Naive B cell (primary cell): Measurements from ENCODE around the gene IKZF3. TPM values are rescaled to one million over a fixed set of nuclear protein-coding genes. Genes with fewer than 3 reads are reported as not detected.
A peak's percentile ranks its signal among the peaks of the same experiment; 100 is the strongest.
"Not testable (repeated sequence)": the region's sequence is repeated elsewhere in the genome, so short reads cannot be mapped to it uniquely, and the experiment has no call there.

Experiments used
- ATAC-seq, 2 donors: fragments of 150-1000 bp; cut with Tn5 transposase; 2 replicates each; pipeline ENCODE4 v1.10.0; 2021; ENCODE audit warnings: low read depth in 2 of 2, mild to moderate bottlenecking in 2 of 2, moderate library complexity in 2 of 2
- DNase-seq: peaks from one replicate; pipeline ENCODE4 v3.0.0; 2022
- H3K27ac Mint-ChIP-seq, 6 donors: one replicate each; pipeline ENCODE4 v1.8.0; 2020 to 2022; ENCODE audit warnings: mild to moderate bottlenecking in 6 of 6, mixed read lengths in 6 of 6, moderate library complexity in 5 of 6, inconsistent platforms in 2 of 6
- H3K27me3 Mint-ChIP-seq, 3 donors: one replicate each; pipeline ENCODE4 v1.8.0; 2021 to 2022; ENCODE audit warnings: mixed read lengths in 3 of 3, mild to moderate bottlenecking in 1 of 3
- H3K36me3 Mint-ChIP-seq, 2 donors: one replicate each; pipeline ENCODE4 v1.8.0; 2020 to 2022; ENCODE audit warnings: mixed read lengths in 2 of 2, inconsistent platforms in 1 of 2, mild to moderate bottlenecking in 1 of 2
- H3K4me1 Mint-ChIP-seq, 3 donors: one replicate each; pipeline ENCODE4 v1.8.0; 2020 to 2022; ENCODE audit warnings: mixed read lengths in 3 of 3, inconsistent platforms in 1 of 3, mild to moderate bottlenecking in 1 of 3, moderate library complexity in 1 of 3
- H3K4me3 Mint-ChIP-seq, 8 donors: one replicate each; pipeline ENCODE4 v1.8.0; 2020 to 2022; ENCODE audit warnings: mild to moderate bottlenecking in 8 of 8, mixed read lengths in 8 of 8, moderate library complexity in 8 of 8, inconsistent platforms in 2 of 8
- H3K9me3 Mint-ChIP-seq, 7 donors: one replicate each; pipeline ENCODE4 v1.8.0; 2020 to 2022; ENCODE audit warnings: mixed read lengths in 7 of 7, mild to moderate bottlenecking in 5 of 7, inconsistent platforms in 2 of 7, moderate library complexity in 1 of 7
- polyA plus RNA-seq, 6 donors: library from polyadenylated mRNA; unstranded; fragments of 300-500 nt; fragmentation: Illumina TruSeq; gene quantifications; one replicate each; pipeline ENCODE4 v1.2.3, GENCODE V29; 2021; ENCODE audit warnings: low read depth in 6 of 6

IKZF3 gene
- polyA plus RNA-seq, 6 donors from 2014 or later, result 0.75 to 127 (median 39.8) TPM

DNA sequence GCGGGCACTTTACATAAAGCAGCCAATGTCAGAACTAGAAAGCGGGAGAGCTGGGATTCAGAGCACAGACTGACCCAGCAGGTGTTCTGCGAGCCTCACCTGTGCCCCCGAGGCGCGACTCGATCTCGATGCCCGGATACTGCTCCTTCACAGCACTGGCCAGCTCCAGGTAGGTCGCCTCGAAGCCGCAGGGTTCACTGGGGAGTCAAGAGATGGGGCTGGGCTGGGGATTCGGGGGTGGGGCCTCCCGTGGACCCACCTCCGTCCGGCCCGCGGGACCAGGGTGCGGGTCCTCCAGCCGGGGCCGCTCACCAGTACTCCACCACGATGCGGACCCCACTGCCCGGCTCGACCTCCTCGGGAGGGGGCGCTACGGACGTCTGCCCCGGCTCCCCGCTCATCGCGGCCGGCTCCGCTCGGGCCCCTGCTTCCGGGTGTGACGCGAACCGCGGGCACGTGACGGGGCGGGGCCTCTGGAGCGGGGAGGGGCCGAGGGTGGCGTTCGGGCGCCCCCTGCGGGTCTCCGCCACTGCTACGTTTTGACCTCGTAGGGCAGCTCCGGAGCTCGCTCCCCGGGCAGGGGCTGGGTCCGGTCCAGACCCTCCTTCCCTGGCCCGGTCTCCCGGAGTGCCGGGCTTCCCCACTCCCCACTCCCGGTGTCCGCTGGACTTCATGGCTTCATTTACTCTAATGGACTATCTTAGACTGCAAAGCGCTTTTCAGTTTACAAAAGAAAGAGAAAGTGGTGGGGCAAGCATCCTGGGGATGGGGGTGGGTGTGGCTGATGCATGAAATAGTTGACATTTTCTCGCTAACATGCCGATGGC, 133.8 kb downstream of the IKZF3 start, which contains the start of gene MIEN1:
MIEN1 (minus strand) TSS at position 438 of the 827 bp plus-strand sequence; CDS start at position 401, 37 bp downstream.
- Mint-ChIP-seq H3K4me1 (peaks cover 28 to 45% (median 37%) of the 10 kb centered on the region in 3 donors), H3K36me3 (peaks cover 0 to 5% of the 10 kb centered on the region in 2 donors), H3K27ac (peak within 1 kb of the TSS; percentile 90 to 97 (median 94)), H3K27me3 (no peaks in the 10 kb centered on the region), H3K4me3 (peak within 1 kb of the TSS; percentile 85 to 97 (median 92)), H3K9me3 (peaks cover 0 to 2% (median 0%) of the 10 kb centered on the region in 7 donors)
- DNase-seq (peak; percentile 96), ATAC-seq (peak; percentile 93 to 94)

GRCh38 chr17:39729280-39729851, 134.7 kb downstream of the IKZF3 start:
- Mint-ChIP-seq H3K36me3 (peaks cover 0 to 5% of the 10 kb centered on the region in 2 donors), H3K9me3 (peaks cover 0 to 2% (median 0%) of the 10 kb centered on the region in 7 donors), H3K27ac (peak overlapping the region; percentile 84 to 97 (median 92)), H3K4me3 (peak overlapping the region; percentile 85 to 97 (median 92)), H3K27me3 (no peaks in the 10 kb centered on the region), H3K4me1 (peaks cover 28 to 45% (median 37%) of the 10 kb centered on the region in 3 donors)
- ATAC-seq (no peak), DNase-seq (no peak)

- DNase-seq (no peak), ATAC-seq (no peak)
- Mint-ChIP-seq H3K27me3 (no peaks in the 10 kb centered on the region), H3K27ac (no peak overlapping the region), H3K4me1 (peaks cover 28 to 45% (median 37%) of the 10 kb centered on the region in 3 donors), H3K36me3 (peaks cover 0 to 5% of the 10 kb centered on the region in 2 donors), H3K4me3 (peak overlapping the region in 1 of 8 donors; percentile 15), H3K9me3 (peaks cover 0 to 2% (median 0%) of the 10 kb centered on the region in 7 donors)
Measured at GRCh38 chr17:39727556-39727955, 136.6 kb downstream of the IKZF3 start.

DNA sequence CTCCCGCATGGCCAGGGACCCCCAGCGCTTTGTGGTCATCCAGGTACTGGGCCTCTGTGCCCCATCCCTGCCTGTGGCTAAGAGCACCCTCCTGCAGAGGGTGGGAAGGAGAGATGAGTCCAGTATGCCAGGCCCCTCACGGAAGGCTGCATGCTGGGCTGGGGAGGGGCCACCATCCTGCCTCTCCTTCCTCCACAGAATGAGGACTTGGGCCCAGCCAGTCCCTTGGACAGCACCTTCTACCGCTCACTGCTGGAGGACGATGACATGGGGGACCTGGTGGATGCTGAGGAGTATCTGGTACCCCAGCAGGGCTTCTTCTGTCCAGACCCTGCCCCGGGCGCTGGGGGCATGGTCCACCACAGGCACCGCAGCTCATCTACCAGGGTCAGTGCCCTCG, 137.5 kb downstream of the IKZF3 start:
- ATAC-seq (no peak), DNase-seq (no peak)
- Mint-ChIP-seq H3K4me3 (no peak overlapping the region), H3K4me1 (peaks cover 28 to 45% (median 37%) of the 10 kb centered on the region in 3 donors), H3K36me3 (peaks cover 0 to 5% of the 10 kb centered on the region in 2 donors), H3K27me3 (no peaks in the 10 kb centered on the region), H3K9me3 (peaks cover 0 to 2% (median 0%) of the 10 kb centered on the region in 7 donors), H3K27ac (peak overlapping the region in 2 of 6 donors; percentile 23 to 28)

GRCh38 chr17:39725923-39726322, 138.2 kb downstream of the IKZF3 start:
- H3K4me1 Mint-ChIP-seq, result peaks cover 28 to 40% (median 37%) of the 10 kb centered on the region in 3 donors
- peak overlapping the region in 3 of 6 donors; percentile 2 to 66 (median 27) for H3K27ac Mint-ChIP-seq
- ATAC-seq, H3K27me3 Mint-ChIP-seq, DNase-seq, H3K36me3 Mint-ChIP-seq, H3K9me3 Mint-ChIP-seq: not testable (repeated sequence)
- peak overlapping the region in 2 of 8 donors; percentile 16 to 34 for H3K4me3 Mint-ChIP-seq

DNA sequence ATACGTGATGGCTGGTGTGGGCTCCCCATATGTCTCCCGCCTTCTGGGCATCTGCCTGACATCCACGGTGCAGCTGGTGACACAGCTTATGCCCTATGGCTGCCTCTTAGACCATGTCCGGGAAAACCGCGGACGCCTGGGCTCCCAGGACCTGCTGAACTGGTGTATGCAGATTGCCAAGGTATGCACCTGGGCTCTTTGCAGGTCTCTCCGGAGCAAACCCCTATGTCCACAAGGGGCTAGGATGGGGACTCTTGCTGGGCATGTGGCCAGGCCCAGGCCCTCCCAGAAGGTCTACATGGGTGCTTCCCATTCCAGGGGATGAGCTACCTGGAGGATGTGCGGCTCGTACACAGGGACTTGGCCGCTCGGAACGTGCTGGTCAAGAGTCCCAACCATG, 139.4 kb downstream of the IKZF3 start:
- no peaks in the 10 kb centered on the region for H3K9me3 Mint-ChIP-seq
- no peak overlapping the region for H3K27ac Mint-ChIP-seq
- H3K27me3 Mint-ChIP-seq, result no peaks in the 10 kb centered on the region
- H3K4me1 Mint-ChIP-seq, result peaks cover 29 to 39% (median 37%) of the 10 kb centered on the region in 3 donors
- H3K4me3 Mint-ChIP-seq, result no peak overlapping the region
- no peak for DNase-seq
- no peak for ATAC-seq
- H3K36me3 Mint-ChIP-seq, result peaks cover 0 to 5% of the 10 kb centered on the region in 2 donors

- no peaks in the 10 kb centered on the region for H3K27me3 Mint-ChIP-seq
- peak overlapping the region in 1 of 6 donors; percentile 44 for H3K27ac Mint-ChIP-seq
Measured at GRCh38 chr17:39722965-39723848, 140.9 kb downstream of the IKZF3 start.

GRCh38 chr17:39722104-39722503, 142.0 kb downstream of the IKZF3 start:
- H3K9me3 Mint-ChIP-seq, result no peaks in the 10 kb centered on the region
- H3K4me1 Mint-ChIP-seq, result peaks cover 15 to 17% (median 17%) of the 10 kb centered on the region in 3 donors
- no peak overlapping the region for H3K27ac Mint-ChIP-seq
- no peaks in the 10 kb centered on the region for H3K27me3 Mint-ChIP-seq
- no peak overlapping the region for H3K4me3 Mint-ChIP-seq
- ATAC-seq, result no peak
- no peaks in the 10 kb centered on the region for H3K36me3 Mint-ChIP-seq
- DNase-seq, result no peak

More at GRCh38 chr17:39722965-39723848, 140.9 kb downstream of the IKZF3 start:
- DNase-seq, result no peak
- no peaks in the 10 kb centered on the region for H3K9me3 Mint-ChIP-seq
- H3K4me3 Mint-ChIP-seq, result no peak overlapping the region
- H3K4me1 Mint-ChIP-seq, result peaks cover 15 to 25% (median 24%) of the 10 kb centered on the region in 3 donors
- H3K36me3 Mint-ChIP-seq, result peaks cover 0 to 1% of the 10 kb centered on the region in 2 donors
- ATAC-seq, result peak in 1 of 2 donors; percentile 20

DNA sequence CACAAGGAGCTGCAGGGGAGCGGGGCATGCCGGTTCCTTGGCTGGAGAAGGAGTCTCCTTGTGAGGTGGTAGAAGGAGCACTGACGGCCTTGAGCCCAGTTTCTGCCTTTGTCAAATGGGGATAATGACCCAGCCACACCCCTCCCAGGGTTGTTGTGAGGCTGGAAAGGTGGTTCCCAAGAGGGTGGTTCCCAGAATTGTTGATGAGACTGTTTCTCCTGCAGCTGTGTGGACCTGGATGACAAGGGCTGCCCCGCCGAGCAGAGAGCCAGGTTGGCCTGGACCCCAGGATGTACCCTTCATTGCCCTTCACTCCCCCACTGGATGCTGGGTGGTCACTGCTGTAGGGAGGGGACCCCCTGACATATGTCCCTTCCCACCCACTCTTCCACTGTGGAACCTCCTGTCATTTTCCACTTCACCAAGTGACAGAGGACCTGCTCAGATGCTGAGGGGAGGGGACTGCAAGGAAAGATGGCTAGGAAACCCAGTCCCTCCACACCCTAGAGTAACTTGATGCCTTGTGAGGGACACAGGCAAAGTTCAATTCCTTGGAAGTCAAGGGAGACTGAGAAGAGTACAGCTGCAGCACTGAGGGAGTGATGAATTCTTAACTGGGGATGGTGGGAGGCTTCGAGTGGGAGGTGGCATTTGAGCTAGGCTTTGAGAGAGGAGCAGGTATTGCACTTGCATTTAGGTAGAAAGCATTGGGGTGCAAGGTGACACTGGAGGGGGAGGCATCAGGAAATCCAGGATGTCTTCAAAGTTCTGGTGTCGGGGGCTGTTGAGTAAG, 144.4 kb downstream of the IKZF3 start:
- no peaks in the 10 kb centered on the region for H3K9me3 Mint-ChIP-seq
- H3K4me1 Mint-ChIP-seq, result peaks cover 0 to 6% (median 4%) of the 10 kb centered on the region in 3 donors
- DNase-seq, result no peak
- no peaks in the 10 kb centered on the region for H3K27me3 Mint-ChIP-seq
- ATAC-seq, result no peak
- H3K27ac Mint-ChIP-seq, result peak overlapping the region in 1 of 6 donors; percentile 51
- no peaks in the 10 kb centered on the region for H3K36me3 Mint-ChIP-seq
- no peak overlapping the region for H3K4me3 Mint-ChIP-seq

- H3K4me1 Mint-ChIP-seq, result peaks cover 0 to 6% (median 4%) of the 10 kb centered on the region in 3 donors
- no peak overlapping the region for H3K27ac Mint-ChIP-seq
- no peaks in the 10 kb centered on the region for H3K27me3 Mint-ChIP-seq
- DNase-seq (no peak), ATAC-seq (no peak)
- no peaks in the 10 kb centered on the region for H3K36me3 Mint-ChIP-seq
- H3K9me3 Mint-ChIP-seq, result no peaks in the 10 kb centered on the region
- no peak overlapping the region for H3K4me3 Mint-ChIP-seq
Measured at GRCh38 chr17:39717660-39718059, 146.5 kb downstream of the IKZF3 start.

DNA sequence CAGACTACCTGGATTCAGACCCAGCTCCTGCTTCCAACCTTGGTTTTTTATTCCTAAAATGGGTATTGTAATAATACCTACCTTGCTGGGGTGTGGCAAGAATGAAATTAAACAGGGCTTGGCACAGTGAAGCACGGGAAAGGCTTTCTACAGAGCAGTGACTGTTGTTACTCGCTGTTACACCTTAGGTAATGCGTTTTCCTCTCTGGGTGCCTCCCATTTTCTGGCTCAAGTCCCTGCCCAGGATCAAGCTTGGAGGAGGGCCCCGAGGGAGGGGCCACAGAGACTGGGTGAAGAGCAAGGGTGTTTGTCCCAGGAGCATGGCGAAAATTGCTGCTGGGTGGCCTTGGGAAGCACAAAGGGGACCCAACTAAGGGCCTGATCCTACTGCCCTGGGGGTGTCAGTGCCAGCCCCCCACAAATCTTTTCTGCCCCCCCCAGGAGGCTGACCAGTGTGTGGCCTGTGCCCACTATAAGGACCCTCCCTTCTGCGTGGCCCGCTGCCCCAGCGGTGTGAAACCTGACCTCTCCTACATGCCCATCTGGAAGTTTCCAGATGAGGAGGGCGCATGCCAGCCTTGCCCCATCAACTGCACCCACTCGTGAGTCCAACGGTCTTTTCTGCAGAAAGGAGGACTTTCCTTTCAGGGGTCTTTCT, 147.1 kb downstream of the IKZF3 start:
- Mint-ChIP-seq H3K9me3 (no peaks in the 10 kb centered on the region), H3K27me3 (no peaks in the 10 kb centered on the region), H3K27ac (peak overlapping the region in 1 of 6 donors; percentile 62), H3K4me1 (peaks cover 0 to 6% (median 4%) of the 10 kb centered on the region in 3 donors), H3K4me3 (no peak overlapping the region), H3K36me3 (no peaks in the 10 kb centered on the region)
- ATAC-seq, result no peak
- DNase-seq, result no peak
